HEK293 (cell line): ENCODE data around the gene NINJ1.

Source experiments
- CTCF ChIA-PET: fragments of 350-600 bp; formaldehyde crosslinking; extraction: SDS; loops from one replicate; lab custom pipeline; 2021; ENCODE audit warnings: antibody characterized with exemption; lab: Yijun Ruan, JAX
- POLR2A ChIA-PET: fragments of 300-600 bp; formaldehyde crosslinking; extraction: SDS; loops from one replicate; lab custom pipeline; 2020; ENCODE audit warnings: antibody characterized with exemption, inconsistent platforms; lab: Yijun Ruan, JAX
- H3K27ac ChIP-seq: fragments of 200-500 bp; sonication (Bioruptor generic); 2 replicates; pipeline ENCODE4 v1.5.1; 2014; ENCODE audit warnings: low read depth, low read length, control low read depth, inconsistent platforms; ENCODE audit errors: extremely low read depth
- H3K36me3 ChIP-seq, 2 experiments: fragments of 200-500 bp in 1 of 2; sonication (Bioruptor generic) in 1 of 2; 1 replicate in 1 of 2; 2 replicates in 1 of 2; pipeline ENCODE4 v1.5.1; 2014 to 2017; ENCODE audit warnings: inconsistent platforms in 2 of 2, low read length in 2 of 2; ENCODE audit not compliant: control insufficient read depth in 2 of 2, insufficient read depth in 1 of 2
- H3K4me1 ChIP-seq: fragments of 200-500 bp; sonication (Bioruptor generic); 2 replicates; pipeline ENCODE4 v1.5.1; 2014; ENCODE audit warnings: mild to moderate bottlenecking, low read length, inconsistent platforms; ENCODE audit not compliant: control insufficient read depth, insufficient read depth
- H3K4me3 ChIP-seq: 2 replicates; pipeline ENCODE4 v1.5.1; 2011; ENCODE audit warnings: low read depth, mild to moderate bottlenecking, control low read depth, low read length, moderate library complexity
- H3K9me3 ChIP-seq: fragments of 200-500 bp; sonication (Bioruptor generic); 2 replicates; pipeline ENCODE4 v1.5.1; 2014; ENCODE audit warnings: low read depth, low read length, inconsistent platforms; ENCODE audit not compliant: control insufficient read depth, insufficient read depth
- KLF9 ChIP-seq: fragments of 450-650 bp; formaldehyde crosslinking; IDR thresholded peaks from 2 replicates; pipeline ENCODE4 v1.5.1; 2016; ENCODE audit warnings: missing biosample characterization, missing genetic modification characterization, low read depth
- ZBTB1 ChIP-seq: fragments of 450-650 bp; formaldehyde crosslinking; IDR thresholded peaks from 2 replicates; pipeline ENCODE4 v1.5.1; 2016; ENCODE audit warnings: missing biosample characterization, missing genetic modification characterization
- ZBTB7A ChIP-seq: fragments of 450-650 bp; formaldehyde crosslinking; IDR thresholded peaks from 2 replicates; pipeline ENCODE4 v1.5.1; 2016; ENCODE audit warnings: low read depth, missing biosample characterization, missing genetic modification characterization
- ZFP69B ChIP-seq: fragments of 450-650 bp; formaldehyde crosslinking; IDR thresholded peaks from 2 replicates; pipeline ENCODE4 v1.5.1; 2016; ENCODE audit warnings: missing biosample characterization, missing genetic modification characterization
- ZNF202 ChIP-seq: fragments of 450-650 bp; formaldehyde crosslinking; IDR thresholded peaks from 2 replicates; pipeline ENCODE4 v1.5.1; 2016; ENCODE audit warnings: missing biosample characterization, missing genetic modification characterization, borderline replicate concordance
- ZNF350 ChIP-seq: fragments of 450-650 bp; formaldehyde crosslinking; IDR thresholded peaks from 2 replicates; pipeline ENCODE4 v1.5.0; 2017; ENCODE audit warnings: missing biosample characterization, mild to moderate bottlenecking, missing genetic modification characterization
- ZNF664 ChIP-seq: fragments of 450-650 bp; formaldehyde crosslinking; IDR thresholded peaks from 2 replicates; pipeline ENCODE4 v1.5.1; 2016; ENCODE audit warnings: missing biosample characterization, missing genetic modification characterization
- ZNF670 ChIP-seq: fragments of 450-650 bp; formaldehyde crosslinking; IDR thresholded peaks from 2 replicates; pipeline ENCODE4 v1.5.1; 2016; ENCODE audit warnings: missing biosample characterization, missing genetic modification characterization, low read depth
- ZNF747 ChIP-seq: fragments of 450-650 bp; formaldehyde crosslinking; IDR thresholded peaks from 2 replicates; pipeline ENCODE4 v1.5.1; 2016; ENCODE audit warnings: missing biosample characterization, missing genetic modification characterization
- ZNF777 ChIP-seq: fragments of 450-650 bp; formaldehyde crosslinking; IDR thresholded peaks from 2 replicates; pipeline ENCODE4 v1.5.1; 2017; ENCODE audit warnings: missing biosample characterization, missing genetic modification characterization, borderline replicate concordance
- TF ChIP-seq, protein P1 (sequence below): fragments of 450-650 bp; formaldehyde crosslinking; conservative IDR thresholded peaks from 2 replicates; pipeline ENCODE4 v1.5.1; 2016; ENCODE audit warnings: low read depth, missing biosample characterization, missing genetic modification characterization
- TF ChIP-seq, protein P2 (sequence below): fragments of 450-650 bp; formaldehyde crosslinking; IDR thresholded peaks from 2 replicates; pipeline ENCODE4 v1.5.1; 2016; ENCODE audit warnings: missing biosample characterization, missing genetic modification characterization
- TF ChIP-seq, protein P3 (sequence below): fragments of 450-650 bp; formaldehyde crosslinking; IDR thresholded peaks from 2 replicates; pipeline ENCODE4 v1.5.1; 2016; ENCODE audit warnings: missing biosample characterization, missing genetic modification characterization
- TF ChIP-seq, protein P4 (sequence below): IDR thresholded peaks from 2 replicates; pipeline ENCODE4 v1.6.1; 2011; ENCODE audit warnings: mild to moderate bottlenecking, low read depth, low read length, borderline replicate concordance
- TF ChIP-seq, protein P5 (sequence below): fragments of 450-650 bp; formaldehyde crosslinking; IDR thresholded peaks from 2 replicates; pipeline ENCODE4 v1.5.1; 2016; ENCODE audit warnings: missing biosample characterization, missing genetic modification characterization, borderline replicate concordance

NINJ1 gene

DNA sequence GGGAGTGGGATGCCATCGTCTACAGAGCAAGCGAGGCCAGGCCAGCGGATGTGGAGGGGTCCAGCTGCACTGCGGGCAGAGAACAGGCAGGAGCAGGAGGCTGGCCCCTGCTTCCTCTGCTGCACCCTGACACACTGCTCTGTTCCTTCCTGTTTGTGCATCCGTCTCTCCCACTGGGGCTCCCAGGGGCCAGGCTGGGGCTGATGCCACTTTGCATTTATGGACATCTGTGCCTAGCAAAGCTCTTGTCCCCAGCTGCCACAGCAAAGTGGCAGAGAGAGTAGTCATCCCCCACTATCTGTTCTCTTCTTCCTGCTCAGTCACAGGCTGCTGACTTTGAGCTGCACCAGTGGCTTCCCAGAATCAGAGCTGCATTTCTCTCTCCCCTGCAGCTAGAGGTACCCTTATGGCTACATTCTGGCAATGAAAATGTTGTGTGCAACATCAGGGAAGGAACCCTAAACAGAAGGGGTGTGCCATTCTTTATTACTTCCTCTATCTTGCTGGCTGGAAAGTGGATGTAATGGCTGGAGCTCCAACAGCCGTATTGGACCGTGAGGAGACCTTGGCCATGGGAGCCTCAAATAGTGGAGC, 4.2 kb upstream of the NINJ1 start (continued):
- TF ChIP-seq, protein P1, sequence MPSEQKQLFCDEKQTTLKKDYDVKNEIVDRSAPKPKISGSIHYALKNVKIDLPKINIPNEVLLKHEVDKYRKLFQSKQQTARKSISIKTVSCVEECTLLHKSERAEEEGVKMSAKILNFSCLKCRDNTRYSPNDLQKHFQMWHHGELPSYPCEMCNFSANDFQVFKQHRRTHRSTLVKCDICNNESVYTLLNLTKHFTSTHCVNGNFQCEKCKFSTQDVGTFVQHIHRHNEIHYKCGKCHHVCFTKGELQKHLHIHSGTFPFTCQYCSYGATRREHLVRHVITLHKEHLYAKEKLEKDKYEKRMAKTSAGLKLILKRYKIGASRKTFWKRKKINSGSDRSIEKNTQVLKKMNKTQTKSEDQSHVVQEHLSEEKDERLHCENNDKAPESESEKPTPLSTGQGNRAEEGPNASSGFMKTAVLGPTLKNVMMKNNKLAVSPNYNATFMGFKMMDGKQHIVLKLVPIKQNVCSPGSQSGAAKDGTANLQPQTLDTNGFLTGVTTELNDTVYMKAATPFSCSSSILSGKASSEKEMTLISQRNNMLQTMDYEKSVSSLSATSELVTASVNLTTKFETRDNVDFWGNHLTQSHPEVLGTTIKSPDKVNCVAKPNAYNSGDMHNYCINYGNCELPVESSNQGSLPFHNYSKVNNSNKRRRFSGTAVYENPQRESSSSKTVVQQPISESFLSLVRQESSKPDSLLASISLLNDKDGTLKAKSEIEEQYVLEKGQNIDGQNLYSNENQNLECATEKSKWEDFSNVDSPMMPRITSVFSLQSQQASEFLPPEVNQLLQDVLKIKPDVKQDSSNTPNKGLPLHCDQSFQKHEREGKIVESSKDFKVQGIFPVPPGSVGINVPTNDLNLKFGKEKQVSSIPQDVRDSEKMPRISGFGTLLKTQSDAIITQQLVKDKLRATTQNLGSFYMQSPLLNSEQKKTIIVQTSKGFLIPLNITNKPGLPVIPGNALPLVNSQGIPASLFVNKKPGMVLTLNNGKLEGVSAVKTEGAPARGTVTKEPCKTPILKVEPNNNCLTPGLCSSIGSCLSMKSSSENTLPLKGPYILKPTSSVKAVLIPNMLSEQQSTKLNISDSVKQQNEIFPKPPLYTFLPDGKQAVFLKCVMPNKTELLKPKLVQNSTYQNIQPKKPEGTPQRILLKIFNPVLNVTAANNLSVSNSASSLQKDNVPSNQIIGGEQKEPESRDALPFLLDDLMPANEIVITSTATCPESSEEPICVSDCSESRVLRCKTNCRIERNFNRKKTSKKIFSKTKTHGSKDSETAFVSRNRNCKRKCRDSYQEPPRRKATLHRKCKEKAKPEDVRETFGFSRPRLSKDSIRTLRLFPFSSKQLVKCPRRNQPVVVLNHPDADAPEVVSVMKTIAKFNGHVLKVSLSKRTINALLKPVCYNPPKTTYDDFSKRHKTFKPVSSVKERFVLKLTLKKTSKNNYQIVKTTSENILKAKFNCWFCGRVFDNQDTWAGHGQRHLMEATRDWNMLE (tag by site-specific recombination) = no peak
- TF ChIP-seq ZNF350 = no peak
- no peak for TF ChIP-seq KLF9 (tag by site-specific recombination)

DNA sequence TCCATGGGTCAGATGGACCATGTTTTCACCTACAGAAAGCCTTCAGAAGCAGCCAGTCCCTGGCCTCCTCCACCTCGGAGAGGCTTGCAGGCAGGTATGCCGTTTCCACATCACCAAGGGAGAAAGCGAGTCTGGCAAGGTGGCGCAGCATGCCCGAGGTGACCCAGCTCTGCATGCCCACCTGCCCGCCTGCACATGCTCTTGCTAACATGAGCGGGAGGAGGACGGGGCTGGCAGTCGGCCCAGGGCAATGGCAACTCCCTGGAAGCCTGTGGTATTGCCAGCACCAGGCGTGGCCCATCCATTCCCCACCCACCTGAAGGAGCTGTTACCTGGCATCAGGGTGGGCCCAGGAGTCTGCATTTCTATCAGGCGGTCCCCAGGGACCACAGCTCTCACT, 3.3 kb upstream of the NINJ1 start:
- CTCF ChIA-PET = interaction anchor here (5.9 kb wide), 1 partner anchor 16 kb away, joined by 30 read pairs; no protein-coding TSS in a partner anchor
- POLR2A ChIA-PET = no interaction called here
- Histone ChIP-seq H3K4me3 (no peak overlapping the region), H3K9me3 (no peaks in the 10 kb centered on the region), H3K4me1 (0 out of 2 replicates have a peak, but pooled peaks cover 2% of the 10 kb centered on the region), H3K36me3 (no peaks in the 10 kb centered on the region), H3K27ac (no peak overlapping the region)
- TF ChIP-seq, protein P2, sequence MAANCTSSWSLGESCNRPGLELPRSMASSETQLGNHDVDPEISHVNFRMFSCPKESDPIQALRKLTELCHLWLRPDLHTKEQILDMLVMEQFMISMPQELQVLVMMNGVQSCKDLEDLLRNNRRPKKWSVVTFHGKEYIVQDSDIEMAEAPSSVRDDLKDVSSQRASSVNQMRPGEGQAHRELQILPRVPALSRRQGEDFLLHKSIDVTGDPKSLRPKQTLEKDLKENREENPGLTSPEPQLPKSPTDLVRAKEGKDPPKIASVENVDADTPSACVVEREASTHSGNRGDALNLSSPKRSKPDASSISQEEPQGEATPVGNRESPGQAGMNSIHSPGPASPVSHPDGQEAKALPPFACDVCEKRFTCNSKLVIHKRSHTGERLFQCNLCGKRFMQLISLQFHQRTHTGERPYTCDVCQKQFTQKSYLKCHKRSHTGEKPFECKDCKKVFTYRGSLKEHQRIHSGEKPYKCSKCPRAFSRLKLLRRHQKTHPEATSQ (tag by site-specific recombination) = no peak
- TF ChIP-seq, protein P3, sequence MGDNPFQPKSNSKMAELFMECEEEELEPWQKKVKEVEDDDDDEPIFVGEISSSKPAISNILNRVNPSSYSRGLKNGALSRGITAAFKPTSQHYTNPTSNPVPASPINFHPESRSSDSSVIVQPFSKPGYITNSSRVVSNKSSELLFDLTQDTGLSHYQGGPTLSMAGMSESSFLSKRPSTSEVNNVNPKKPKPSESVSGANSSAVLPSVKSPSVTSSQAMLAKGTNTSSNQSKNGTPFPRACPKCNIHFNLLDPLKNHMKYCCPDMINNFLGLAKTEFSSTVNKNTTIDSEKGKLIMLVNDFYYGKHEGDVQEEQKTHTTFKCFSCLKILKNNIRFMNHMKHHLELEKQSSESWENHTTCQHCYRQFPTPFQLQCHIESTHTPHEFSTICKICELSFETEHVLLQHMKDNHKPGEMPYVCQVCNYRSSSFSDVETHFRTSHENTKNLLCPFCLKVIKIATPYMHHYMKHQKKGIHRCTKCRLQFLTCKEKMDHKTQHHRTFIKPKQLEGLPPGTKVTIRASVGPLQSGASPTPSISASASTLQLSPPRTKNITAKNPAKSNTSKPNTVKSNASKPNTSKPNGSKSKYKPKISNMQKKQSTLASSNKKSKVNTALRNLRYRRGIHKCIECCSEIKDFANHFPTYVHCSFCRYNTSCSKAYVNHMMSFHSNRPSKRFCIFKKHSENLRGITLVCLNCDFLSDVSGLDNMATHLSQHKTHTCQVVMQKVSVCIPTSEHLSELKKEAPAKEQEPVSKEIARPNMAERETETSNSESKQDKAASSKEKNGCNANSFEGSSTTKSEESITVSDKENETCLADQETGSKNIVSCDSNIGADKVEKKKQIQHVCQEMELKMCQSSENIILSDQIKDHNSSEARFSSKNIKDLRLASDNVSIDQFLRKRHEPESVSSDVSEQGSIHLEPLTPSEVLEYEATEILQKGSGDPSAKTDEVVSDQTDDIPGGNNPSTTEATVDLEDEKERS (tag by site-specific recombination) = no peak
- TF ChIP-seq ZNF777 (no peak), ZNF747 (tag by site-specific recombination) (no peak), ZNF664 (tag by site-specific recombination) (no peak), ZBTB7A (tag by site-specific recombination) (no peak), ZBTB1 (tag by site-specific recombination) (no peak), ZNF670 (tag by site-specific recombination) (no peak), ZFP69B (tag by site-specific recombination) (no peak), ZNF202 (no peak)
- TF ChIP-seq, protein P4, sequence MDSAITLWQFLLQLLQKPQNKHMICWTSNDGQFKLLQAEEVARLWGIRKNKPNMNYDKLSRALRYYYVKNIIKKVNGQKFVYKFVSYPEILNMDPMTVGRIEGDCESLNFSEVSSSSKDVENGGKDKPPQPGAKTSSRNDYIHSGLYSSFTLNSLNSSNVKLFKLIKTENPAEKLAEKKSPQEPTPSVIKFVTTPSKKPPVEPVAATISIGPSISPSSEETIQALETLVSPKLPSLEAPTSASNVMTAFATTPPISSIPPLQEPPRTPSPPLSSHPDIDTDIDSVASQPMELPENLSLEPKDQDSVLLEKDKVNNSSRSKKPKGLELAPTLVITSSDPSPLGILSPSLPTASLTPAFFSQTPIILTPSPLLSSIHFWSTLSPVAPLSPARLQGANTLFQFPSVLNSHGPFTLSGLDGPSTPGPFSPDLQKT = no peak
- TF ChIP-seq, protein P5, sequence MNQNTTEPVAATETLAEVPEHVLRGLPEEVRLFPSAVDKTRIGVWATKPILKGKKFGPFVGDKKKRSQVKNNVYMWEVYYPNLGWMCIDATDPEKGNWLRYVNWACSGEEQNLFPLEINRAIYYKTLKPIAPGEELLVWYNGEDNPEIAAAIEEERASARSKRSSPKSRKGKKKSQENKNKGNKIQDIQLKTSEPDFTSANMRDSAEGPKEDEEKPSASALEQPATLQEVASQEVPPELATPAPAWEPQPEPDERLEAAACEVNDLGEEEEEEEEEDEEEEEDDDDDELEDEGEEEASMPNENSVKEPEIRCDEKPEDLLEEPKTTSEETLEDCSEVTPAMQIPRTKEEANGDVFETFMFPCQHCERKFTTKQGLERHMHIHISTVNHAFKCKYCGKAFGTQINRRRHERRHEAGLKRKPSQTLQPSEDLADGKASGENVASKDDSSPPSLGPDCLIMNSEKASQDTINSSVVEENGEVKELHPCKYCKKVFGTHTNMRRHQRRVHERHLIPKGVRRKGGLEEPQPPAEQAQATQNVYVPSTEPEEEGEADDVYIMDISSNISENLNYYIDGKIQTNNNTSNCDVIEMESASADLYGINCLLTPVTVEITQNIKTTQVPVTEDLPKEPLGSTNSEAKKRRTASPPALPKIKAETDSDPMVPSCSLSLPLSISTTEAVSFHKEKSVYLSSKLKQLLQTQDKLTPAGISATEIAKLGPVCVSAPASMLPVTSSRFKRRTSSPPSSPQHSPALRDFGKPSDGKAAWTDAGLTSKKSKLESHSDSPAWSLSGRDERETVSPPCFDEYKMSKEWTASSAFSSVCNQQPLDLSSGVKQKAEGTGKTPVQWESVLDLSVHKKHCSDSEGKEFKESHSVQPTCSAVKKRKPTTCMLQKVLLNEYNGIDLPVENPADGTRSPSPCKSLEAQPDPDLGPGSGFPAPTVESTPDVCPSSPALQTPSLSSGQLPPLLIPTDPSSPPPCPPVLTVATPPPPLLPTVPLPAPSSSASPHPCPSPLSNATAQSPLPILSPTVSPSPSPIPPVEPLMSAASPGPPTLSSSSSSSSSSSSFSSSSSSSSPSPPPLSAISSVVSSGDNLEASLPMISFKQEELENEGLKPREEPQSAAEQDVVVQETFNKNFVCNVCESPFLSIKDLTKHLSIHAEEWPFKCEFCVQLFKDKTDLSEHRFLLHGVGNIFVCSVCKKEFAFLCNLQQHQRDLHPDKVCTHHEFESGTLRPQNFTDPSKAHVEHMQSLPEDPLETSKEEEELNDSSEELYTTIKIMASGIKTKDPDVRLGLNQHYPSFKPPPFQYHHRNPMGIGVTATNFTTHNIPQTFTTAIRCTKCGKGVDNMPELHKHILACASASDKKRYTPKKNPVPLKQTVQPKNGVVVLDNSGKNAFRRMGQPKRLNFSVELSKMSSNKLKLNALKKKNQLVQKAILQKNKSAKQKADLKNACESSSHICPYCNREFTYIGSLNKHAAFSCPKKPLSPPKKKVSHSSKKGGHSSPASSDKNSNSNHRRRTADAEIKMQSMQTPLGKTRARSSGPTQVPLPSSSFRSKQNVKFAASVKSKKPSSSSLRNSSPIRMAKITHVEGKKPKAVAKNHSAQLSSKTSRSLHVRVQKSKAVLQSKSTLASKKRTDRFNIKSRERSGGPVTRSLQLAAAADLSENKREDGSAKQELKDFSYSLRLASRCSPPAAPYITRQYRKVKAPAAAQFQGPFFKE = no peak
